Measurements from ENCODE around the gene FUOM. TPM values are rescaled to one million over a fixed set of nuclear protein-coding genes. Genes with fewer than 3 reads are reported as not detected.

FUOM gene
- total and polyA plus RNA-seq, 2 of the 4 experiments (the other 2 are of a cell fraction), result 26.3 to 52.8 TPM

GRCh38 chr10:133361227-133361626 lies 3.4 kb upstream of the FUOM start:
- no peak overlapping the region for H3K56ac ChIP-seq (ENCODE audit: extremely low read depth, insufficient read depth, low read length)
- H2BK120ac ChIP-seq (ENCODE audit: low read depth, low read length), result no peak overlapping the region
- no peak overlapping the region for H2AK5ac ChIP-seq (ENCODE audit: low read depth, low read length)
- H4K8ac ChIP-seq (ENCODE audit: low read depth in 2 of 2, low read length in 2 of 2), result no peak overlapping the region
- no peak for DNase-seq
- no peak overlapping the region for H3K4me2 ChIP-seq (ENCODE audit: low read depth, low read length)
- no peaks in the 10 kb centered on the region for H3K9me3 ChIP-seq (ENCODE audit: control insufficient read depth, insufficient read depth, low read length)
- peaks cover 6% of the 10 kb centered on the region; the same call in 1 of the 2 replicates for H3K4me1 ChIP-seq (ENCODE audit: control insufficient read depth, insufficient read depth, low read length)
- dilution Hi-C loops (cut with HindIII; ENCODE audit: low sequenced_read_pairs, unreplicated experiment) (no loop called here), intact Hi-C loops (cut with micrococcal nuclease) (no loop called here), in situ Hi-C loops (cut with MboI; ENCODE audit: low sequenced_read_pairs) (no loop called here)
- peaks cover 6 to 11% of the 10 kb centered on the region in 2 experiments; a peak in 2 of 4 replicates for H3K79me1 ChIP-seq (ENCODE audit: low read depth in 1 of 2, low read length in 2 of 2)
- H3K14ac ChIP-seq (replicated peaks; ENCODE audit: low read depth, low read length), result no peak overlapping the region
- no peak overlapping the region for H2BK5ac ChIP-seq (ENCODE audit: low read depth, low read length, poor library complexity, severe bottlenecking)
- H3K4ac ChIP-seq (ENCODE audit: low read depth, low read length), result no peak overlapping the region
- no peak overlapping the region for H4K5ac ChIP-seq (ENCODE audit: low read depth, low read length)
- H3K9me1 ChIP-seq (ENCODE audit: insufficient read depth, low read length), result no peaks in the 10 kb centered on the region; the same call in 1 of the 2 replicates
- H2AFZ ChIP-seq (replicated peaks; ENCODE audit: low read length, poor library complexity), result no peak overlapping the region
- no peak overlapping the region for H3K9ac ChIP-seq (ENCODE audit: low read depth, low read length)
- H2BK20ac ChIP-seq (ENCODE audit: low read depth, low read length), result no peak overlapping the region
- no peak overlapping the region for H2BK15ac ChIP-seq (ENCODE audit: low read depth, low read length)
- no peaks in the 10 kb centered on the region; the same call in 1 of the 2 replicates for H4K20me1 ChIP-seq (ENCODE audit: insufficient read depth, low read length)
- 83% methylated on average over 2 of the region's 5 CpGs; no CpG with 5 or more reads in 1 of the 2 experiments for WGBS, 2 experiments (ENCODE audit: extremely low coverage in 2 of 2, insufficient read length in 1 of 2)
- ChIA-PET POLR2A (ENCODE audit: unreplicated experiment) (no interaction called here), CTCF (no interaction called here)
- no peak for ATAC-seq (ENCODE audit: low read depth)
- no peak overlapping the region for H4K91ac ChIP-seq (ENCODE audit: insufficient read depth, low read depth, low read length)
- H3K27me3 ChIP-seq (ENCODE audit: control insufficient read depth, insufficient read depth, low read length), result no peaks in the 10 kb centered on the region
- BruUV-seq (replicated peaks), result no TSS peak
- no peak overlapping the region for H3K18ac ChIP-seq (ENCODE audit: low read depth, low read length)
- H3K4me3 ChIP-seq (ENCODE audit: insufficient read depth, low read depth, low read length), result no peak overlapping the region
- H3K27ac ChIP-seq (ENCODE audit: insufficient read depth, low read length), result no peak overlapping the region
- H3K23ac ChIP-seq (ENCODE audit: low read depth, low read length), result no peak overlapping the region
- H2AK9ac ChIP-seq (replicated peaks; ENCODE audit: low read depth, low read length, poor library complexity), result no peak overlapping the region
- TF ChIP-seq MAZ (IDR thresholded peaks at IDR 0.05; ENCODE audit: borderline replicate concordance, low read depth, low read length) (no peak), MAFK (IDR thresholded peaks at IDR 0.05; ENCODE audit: low read depth, low read length) (no peak), SMC3 (IDR thresholded peaks at IDR 0.05; ENCODE audit: low read depth, low read length) (no peak), CHD1 (IDR thresholded peaks at IDR 0.05; ENCODE audit: low read depth, low read length) (no peak), RAD21 (IDR thresholded peaks at IDR 0.05; ENCODE audit: low read length) (no peak), MXI1 (IDR thresholded peaks at IDR 0.05; ENCODE audit: borderline replicate concordance, low read depth, low read length) (no peak), ELK1 (IDR thresholded peaks at IDR 0.05; ENCODE audit: borderline replicate concordance, low read depth, low read length) (no peak), USF2 (IDR thresholded peaks at IDR 0.05; ENCODE audit: low read depth, low read length) (no peak), CEBPB (IDR thresholded peaks at IDR 0.05; ENCODE audit: low read depth, low read length) (no peak), RFX5 (IDR thresholded peaks at IDR 0.05; ENCODE audit: low read depth, low read length) (no peak), NFE2L2 (IDR thresholded peaks at IDR 0.05; ENCODE audit: low read depth, low read length) (no peak), RCOR1 (IDR thresholded peaks at IDR 0.05; ENCODE audit: insufficient replicate concordance, low read length) (no peak), FOS (IDR thresholded peaks at IDR 0.05; ENCODE audit: low read depth, low read length) (no peak), POLR2A (IDR thresholded peaks at IDR 0.05; ENCODE audit: low read depth, low read length) (no peak), BHLHE40 (IDR thresholded peaks at IDR 0.05; ENCODE audit: low read depth, low read length) (no peak)
- TF ChIP-seq, protein P1, sequence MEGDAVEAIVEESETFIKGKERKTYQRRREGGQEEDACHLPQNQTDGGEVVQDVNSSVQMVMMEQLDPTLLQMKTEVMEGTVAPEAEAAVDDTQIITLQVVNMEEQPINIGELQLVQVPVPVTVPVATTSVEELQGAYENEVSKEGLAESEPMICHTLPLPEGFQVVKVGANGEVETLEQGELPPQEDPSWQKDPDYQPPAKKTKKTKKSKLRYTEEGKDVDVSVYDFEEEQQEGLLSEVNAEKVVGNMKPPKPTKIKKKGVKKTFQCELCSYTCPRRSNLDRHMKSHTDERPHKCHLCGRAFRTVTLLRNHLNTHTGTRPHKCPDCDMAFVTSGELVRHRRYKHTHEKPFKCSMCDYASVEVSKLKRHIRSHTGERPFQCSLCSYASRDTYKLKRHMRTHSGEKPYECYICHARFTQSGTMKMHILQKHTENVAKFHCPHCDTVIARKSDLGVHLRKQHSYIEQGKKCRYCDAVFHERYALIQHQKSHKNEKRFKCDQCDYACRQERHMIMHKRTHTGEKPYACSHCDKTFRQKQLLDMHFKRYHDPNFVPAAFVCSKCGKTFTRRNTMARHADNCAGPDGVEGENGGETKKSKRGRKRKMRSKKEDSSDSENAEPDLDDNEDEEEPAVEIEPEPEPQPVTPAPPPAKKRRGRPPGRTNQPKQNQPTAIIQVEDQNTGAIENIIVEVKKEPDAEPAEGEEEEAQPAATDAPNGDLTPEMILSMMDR (conservative IDR thresholded peaks at IDR 0.05; ENCODE audit: low read depth, low read length), result no peak
- H3K36me3 ChIP-seq (ENCODE audit: control insufficient read depth, insufficient read depth, low read length), result peaks cover 36% of the 10 kb centered on the region
